Measurements from ENCODE around the gene JAM3. TPM values are rescaled to one million over a fixed set of nuclear protein-coding genes. Genes with fewer than 3 reads are reported as not detected.
A peak's percentile ranks its signal among the peaks of the same experiment; 100 is the strongest.

JAM3 gene
- total and polyA plus RNA-seq, 2 experiments from 2014 or later = 46.2 to 63.7 TPM

DNA sequence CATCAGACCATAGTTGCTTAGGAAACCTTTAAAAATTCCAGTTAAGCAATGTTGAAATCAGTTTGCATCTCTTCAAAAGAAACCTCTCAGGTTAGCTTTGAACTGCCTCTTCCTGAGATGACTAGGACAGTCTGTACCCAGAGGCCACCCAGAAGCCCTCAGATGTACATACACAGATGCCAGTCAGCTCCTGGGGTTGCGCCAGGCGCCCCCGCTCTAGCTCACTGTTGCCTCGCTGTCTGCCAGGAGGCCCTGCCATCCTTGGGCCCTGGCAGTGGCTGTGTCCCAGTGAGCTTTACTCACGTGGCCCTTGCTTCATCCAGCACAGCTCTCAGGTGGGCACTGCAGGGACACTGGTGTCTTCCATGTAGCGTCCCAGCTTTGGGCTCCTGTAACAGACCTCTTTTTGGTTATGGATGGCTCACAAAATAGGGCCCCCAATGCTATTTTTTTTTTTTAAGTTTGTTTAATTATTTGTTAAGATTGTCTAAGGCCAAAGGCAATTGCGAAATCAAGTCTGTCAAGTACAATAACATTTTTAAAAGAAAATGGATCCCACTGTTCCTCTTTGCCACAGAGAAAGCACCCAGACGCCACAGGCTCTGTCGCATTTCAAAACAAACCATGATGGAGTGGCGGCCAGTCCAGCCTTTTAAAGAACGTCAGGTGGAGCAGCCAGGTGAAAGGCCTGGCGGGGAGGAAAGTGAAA, 81.5 kb downstream of the JAM3 start:
- Histone ChIP-seq H3K9me2 (ENCODE audit: insufficient read depth) (no peaks in the 10 kb centered on the region), H3K9ac (no peak overlapping the region), H3K4me2 (ENCODE audit: unreplicated experiment) (no peak overlapping the region), H3K79me2 (ENCODE audit: insufficient read depth) (no peaks in the 10 kb centered on the region), H3K27ac (no peak overlapping the region), H3K4me1 (ENCODE audit: insufficient read depth) (no peaks in the 10 kb centered on the region), H3F3A (ENCODE audit: insufficient read depth) (no peaks in the 10 kb centered on the region), H3K36me3 (ENCODE audit: low read depth) (peaks cover 26% of the 10 kb centered on the region; the same call in 1 of the 2 replicates), H3K27me3 (replicated peaks; ENCODE audit: insufficient read depth) (no peaks in the 10 kb centered on the region), H4K20me1 (ENCODE audit: insufficient read depth) (no peaks in the 10 kb centered on the region), H3K4me3 (no peak overlapping the region), H3K9me3 (ENCODE audit: low read depth) (no peaks in the 10 kb centered on the region), H2AFZ (no peak overlapping the region)
- in situ Hi-C loops (cut with MboI) = no loop called here
- peak; percentile 17 for DNase-seq
- TF ChIP-seq EZH2phosphoT487 (IDR thresholded peaks at IDR 0.05; ENCODE audit: insufficient read depth, low read depth) (no peak), EZH2 (IDR thresholded peaks at IDR 0.05; ENCODE audit: insufficient read depth, poor library complexity, severe bottlenecking) (no peak)
- whole genome bisulfite sequencing, 2 experiments (ENCODE audit: low coverage in 1 of 2, low lambda C conversion rate in 2 of 2, missing lambda C conversion rate in 2 of 2) = 86 to 88% methylated on average over 9 to 12 of the region's 12 CpGs

DNA sequence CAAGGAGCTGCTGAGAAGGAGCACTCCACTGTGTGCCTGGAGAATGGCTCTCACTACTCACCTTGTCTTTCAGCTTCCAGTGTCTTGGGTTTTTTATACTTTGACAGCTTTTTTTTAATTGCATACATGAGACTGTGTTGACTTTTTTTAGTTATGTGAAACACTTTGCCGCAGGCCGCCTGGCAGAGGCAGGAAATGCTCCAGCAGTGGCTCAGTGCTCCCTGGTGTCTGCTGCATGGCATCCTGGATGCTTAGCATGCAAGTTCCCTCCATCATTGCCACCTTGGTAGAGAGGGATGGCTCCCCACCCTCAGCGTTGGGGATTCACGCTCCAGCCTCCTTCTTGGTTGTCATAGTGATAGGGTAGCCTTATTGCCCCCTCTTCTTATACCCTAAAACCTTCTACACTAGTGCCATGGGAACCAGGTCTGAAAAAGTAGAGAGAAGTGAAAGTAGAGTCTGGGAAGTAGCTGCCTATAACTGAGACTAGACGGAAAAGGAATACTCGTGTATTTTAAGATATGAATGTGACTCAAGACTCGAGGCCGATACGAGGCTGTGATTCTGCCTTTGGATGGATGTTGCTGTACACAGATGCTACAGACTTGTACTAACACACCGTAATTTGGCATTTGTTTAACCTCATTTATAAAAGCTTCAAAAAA, 82.3 kb downstream of the JAM3 start:
- no peak overlapping the region for H3K27ac ChIP-seq
- H3K79me2 ChIP-seq (ENCODE audit: insufficient read depth) = no peaks in the 10 kb centered on the region
- no peaks in the 10 kb centered on the region for H3F3A ChIP-seq (ENCODE audit: insufficient read depth)
- TF ChIP-seq EZH2 (IDR thresholded peaks at IDR 0.05; ENCODE audit: insufficient read depth, poor library complexity, severe bottlenecking) (no peak), EZH2phosphoT487 (IDR thresholded peaks at IDR 0.05; ENCODE audit: insufficient read depth, low read depth) (no peak)
- no peak for DNase-seq
- no peak overlapping the region for H2AFZ ChIP-seq
- H3K36me3 ChIP-seq (ENCODE audit: low read depth) = peaks cover 26% of the 10 kb centered on the region; the same call in 1 of the 2 replicates
- H3K4me2 ChIP-seq (ENCODE audit: unreplicated experiment) = no peak overlapping the region
- 96% methylated on average over 10 of the region's 10 CpGs for WGBS, 2 experiments (ENCODE audit: low coverage in 1 of 2, low lambda C conversion rate in 2 of 2, missing lambda C conversion rate in 2 of 2)
- H3K27me3 ChIP-seq (replicated peaks; ENCODE audit: insufficient read depth) = no peaks in the 10 kb centered on the region
- no peaks in the 10 kb centered on the region for H3K9me3 ChIP-seq (ENCODE audit: low read depth)
- no peak overlapping the region for H3K9ac ChIP-seq
- no peaks in the 10 kb centered on the region for H4K20me1 ChIP-seq (ENCODE audit: insufficient read depth)
- H3K9me2 ChIP-seq (ENCODE audit: insufficient read depth) = no peaks in the 10 kb centered on the region
- H3K4me1 ChIP-seq (ENCODE audit: insufficient read depth) = no peaks in the 10 kb centered on the region
- no peak overlapping the region for H3K4me3 ChIP-seq
- in situ Hi-C loops (cut with MboI) = no loop called here

GRCh38 chr11:134152696-134153095, 83.8 kb downstream of the JAM3 start:
- H3K4me2 ChIP-seq (ENCODE audit: unreplicated experiment) = no peak overlapping the region
- no peaks in the 10 kb centered on the region for H3K9me2 ChIP-seq (ENCODE audit: insufficient read depth)
- H2AFZ ChIP-seq = no peak overlapping the region
- no peak overlapping the region for H3K9ac ChIP-seq
- H3K9me3 ChIP-seq (ENCODE audit: low read depth) = no peaks in the 10 kb centered on the region
- H3K4me3 ChIP-seq = no peak overlapping the region
- H3K79me2 ChIP-seq (ENCODE audit: insufficient read depth) = no peaks in the 10 kb centered on the region
- WGBS, 2 experiments (ENCODE audit: low coverage in 1 of 2, low lambda C conversion rate in 2 of 2, missing lambda C conversion rate in 2 of 2) = 85 to 87% methylated on average over 9 of the region's 9 CpGs
- in situ Hi-C loops (cut with MboI) = no loop called here
- no peak overlapping the region for H3K27ac ChIP-seq
- H3K36me3 ChIP-seq (ENCODE audit: low read depth) = peaks cover 31% of the 10 kb centered on the region; the same call in 1 of the 2 replicates
- no peaks in the 10 kb centered on the region for H3K27me3 ChIP-seq (replicated peaks; ENCODE audit: insufficient read depth)
- no peaks in the 10 kb centered on the region for H4K20me1 ChIP-seq (ENCODE audit: insufficient read depth)
- H3K4me1 ChIP-seq (ENCODE audit: insufficient read depth) = no peaks in the 10 kb centered on the region
- TF ChIP-seq EZH2phosphoT487 (IDR thresholded peaks at IDR 0.05; ENCODE audit: insufficient read depth, low read depth) = no peak
- no peak for TF ChIP-seq EZH2 (IDR thresholded peaks at IDR 0.05; ENCODE audit: insufficient read depth, poor library complexity, severe bottlenecking)
- H3F3A ChIP-seq (ENCODE audit: insufficient read depth) = no peaks in the 10 kb centered on the region
- DNase-seq = no peak

DNA sequence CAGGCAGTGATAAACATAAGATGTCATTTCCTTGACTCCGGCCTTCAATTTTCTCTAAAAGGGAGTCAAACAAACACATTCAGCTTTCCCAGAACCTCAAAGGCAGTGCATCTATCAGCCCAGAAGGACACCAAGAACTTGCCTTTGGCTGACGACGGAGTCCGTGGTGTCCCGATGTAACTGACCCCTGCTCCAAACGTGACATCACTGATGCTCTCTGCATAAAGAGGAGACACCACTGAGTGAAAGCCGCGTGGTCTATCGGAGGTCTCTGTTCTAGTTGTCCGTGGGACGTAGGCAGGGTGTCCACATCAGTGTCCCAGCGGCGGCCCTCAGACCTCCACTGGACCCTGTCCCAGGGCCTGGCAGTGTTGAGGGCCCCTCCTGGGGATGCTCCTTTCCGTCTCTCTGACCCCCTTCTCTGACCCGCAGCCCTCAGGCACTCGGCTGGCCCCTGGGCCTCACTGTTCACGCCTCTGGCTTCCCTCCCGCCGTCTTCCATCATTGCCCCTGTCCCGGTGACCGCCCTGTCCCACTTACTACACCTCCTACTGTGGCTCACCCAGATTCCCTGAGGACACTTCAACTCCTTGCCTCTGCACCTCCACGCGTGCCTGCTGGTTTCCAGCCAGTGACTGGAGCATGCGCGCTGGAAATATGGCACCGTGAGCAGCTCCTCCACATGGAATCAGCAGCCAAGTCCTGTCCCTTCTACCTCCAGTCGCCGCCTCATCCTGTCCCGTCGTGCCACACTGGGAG, 84.5 kb downstream of the JAM3 start:
- 92 to 94% methylated on average over 25 to 30 of the region's 30 CpGs for WGBS, 2 experiments (ENCODE audit: low coverage in 1 of 2, low lambda C conversion rate in 2 of 2, missing lambda C conversion rate in 2 of 2)
- no peak overlapping the region for H2AFZ ChIP-seq
- H3K9me3 ChIP-seq (ENCODE audit: low read depth) = no peaks in the 10 kb centered on the region
- no peak overlapping the region for H3K4me2 ChIP-seq (ENCODE audit: unreplicated experiment)
- no peaks in the 10 kb centered on the region for H3F3A ChIP-seq (ENCODE audit: insufficient read depth)
- no peaks in the 10 kb centered on the region for H3K27me3 ChIP-seq (replicated peaks; ENCODE audit: insufficient read depth)
- H4K20me1 ChIP-seq (ENCODE audit: insufficient read depth) = no peaks in the 10 kb centered on the region
- in situ Hi-C loops (cut with MboI) = no loop called here
- H3K9me2 ChIP-seq (ENCODE audit: insufficient read depth) = no peaks in the 10 kb centered on the region
- H3K4me1 ChIP-seq (ENCODE audit: insufficient read depth) = no peaks in the 10 kb centered on the region
- H3K79me2 ChIP-seq (ENCODE audit: insufficient read depth) = no peaks in the 10 kb centered on the region
- peaks cover 31% of the 10 kb centered on the region; the same call in 1 of the 2 replicates for H3K36me3 ChIP-seq (ENCODE audit: low read depth)
- H3K4me3 ChIP-seq = no peak overlapping the region
- no peak for DNase-seq
- H3K27ac ChIP-seq = no peak overlapping the region
- H3K9ac ChIP-seq = no peak overlapping the region
- no peak for TF ChIP-seq EZH2 (IDR thresholded peaks at IDR 0.05; ENCODE audit: insufficient read depth, poor library complexity, severe bottlenecking)
- no peak for TF ChIP-seq EZH2phosphoT487 (IDR thresholded peaks at IDR 0.05; ENCODE audit: insufficient read depth, low read depth)
